Activated CD4-positive, CD25-positive, alpha-beta regulatory T cell treated with anti-CD3 and anti-CD28 coated beads, Interleukin-2, amount 50 U/mL, for 72 hours (primary cell): Measurements from ENCODE around the gene GID8.
A peak's percentile ranks its signal among the peaks of the same experiment; 100 is the strongest.

Experiments
- DNase-seq: peaks from one replicate; pipeline ENCODE4 v3.0.0; 2021

The GID8 gene

GRCh38 chr20:62944746-62945145, 6.8 kb downstream of the GID8 start:
- DNase-seq, result no peak

GRCh38 chr20:62945771-62946339, 7.9 kb downstream of the GID8 start:
- DNase-seq, result no peak

GRCh38 chr20:62946918-62947317, 9.0 kb downstream of the GID8 start:
- DNase-seq, result no peak

DNA sequence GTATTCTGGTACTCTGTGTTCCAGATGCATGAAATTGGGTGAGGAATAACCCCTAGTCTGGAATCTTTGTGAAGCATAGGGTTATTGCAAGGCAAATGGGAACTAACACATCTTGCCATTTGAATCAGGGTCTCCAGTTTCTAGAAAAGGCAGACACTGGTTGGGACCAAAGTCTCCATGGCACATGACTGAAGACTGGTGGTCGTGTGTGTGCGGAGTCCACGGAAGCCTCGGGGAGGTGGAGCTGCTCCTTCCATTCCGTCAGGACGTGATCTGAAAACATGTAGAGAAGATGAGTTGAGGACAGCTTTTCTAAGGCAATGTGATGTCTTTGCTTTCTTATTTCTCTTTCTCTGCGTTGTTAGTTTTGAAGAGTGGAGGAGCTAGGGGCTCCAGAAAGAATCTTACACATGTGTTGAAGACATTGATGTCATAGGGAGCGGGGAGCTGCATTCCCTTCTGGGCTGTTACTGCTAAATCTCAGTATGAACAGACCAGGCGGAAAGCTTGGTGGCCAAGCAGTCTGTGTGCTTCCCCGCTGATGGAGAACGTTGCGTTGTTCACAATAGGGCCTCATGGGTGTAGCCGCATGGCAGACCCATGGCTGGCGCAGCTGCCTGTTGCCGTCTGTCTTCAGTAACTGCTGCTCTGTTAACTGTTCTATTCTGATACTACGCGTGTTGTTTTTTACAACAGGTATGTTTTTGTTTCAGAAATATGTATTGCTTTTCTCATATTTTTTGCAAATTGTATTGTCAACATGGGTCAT, 9.8 kb downstream of the GID8 start:
- no peak for DNase-seq

- no peak for DNase-seq
These were observed 11.3 kb downstream of the GID8 start for GRCh38 chr20:62949153-62949821.

DNA sequence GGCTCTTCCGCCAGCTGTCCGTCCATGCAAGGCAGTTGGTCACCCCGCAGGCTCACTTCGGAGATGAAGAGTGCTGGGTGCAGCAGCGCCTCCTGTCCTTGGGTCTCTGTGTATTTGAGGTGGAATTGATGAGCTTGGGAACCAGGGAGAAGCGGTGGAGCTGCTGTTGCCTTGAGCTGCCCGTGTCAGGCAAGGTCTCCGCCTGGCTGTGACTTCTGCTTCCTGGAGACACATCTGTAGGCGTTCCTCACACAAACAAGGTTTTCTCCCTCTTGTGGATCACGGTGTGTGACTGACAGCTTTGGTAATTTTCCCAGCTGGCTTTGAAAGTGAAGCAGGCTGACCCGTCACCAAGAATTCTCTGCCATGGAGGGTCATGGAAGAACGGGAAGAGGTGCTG, 12.0 kb downstream of the GID8 start:
- no peak for DNase-seq

GRCh38 chr20:62950741-62951140, 12.8 kb downstream of the GID8 start:
- DNase-seq, result no peak

- DNase-seq, result no peak
These were observed 13.4 kb downstream of the GID8 start for GRCh38 chr20:62951143-62951895.

- DNase-seq, result no peak
These were observed 14.0 kb downstream of the GID8 start for GRCh38 chr20:62951896-62952372.

- DNase-seq, result peak; percentile 58
These were observed 14.5 kb downstream of the GID8 start, which contains the start of gene SLC17A9 for GRCh38 chr20:62952373-62952967. TSS of gene SLC17A9 (plus strand) at chr20:62952709. CDS start at chr20:62952831, 122 bp downstream.

GRCh38 chr20:62952968-62953838, 15.3 kb downstream of the GID8 start:
- DNase-seq, result no peak

DNA sequence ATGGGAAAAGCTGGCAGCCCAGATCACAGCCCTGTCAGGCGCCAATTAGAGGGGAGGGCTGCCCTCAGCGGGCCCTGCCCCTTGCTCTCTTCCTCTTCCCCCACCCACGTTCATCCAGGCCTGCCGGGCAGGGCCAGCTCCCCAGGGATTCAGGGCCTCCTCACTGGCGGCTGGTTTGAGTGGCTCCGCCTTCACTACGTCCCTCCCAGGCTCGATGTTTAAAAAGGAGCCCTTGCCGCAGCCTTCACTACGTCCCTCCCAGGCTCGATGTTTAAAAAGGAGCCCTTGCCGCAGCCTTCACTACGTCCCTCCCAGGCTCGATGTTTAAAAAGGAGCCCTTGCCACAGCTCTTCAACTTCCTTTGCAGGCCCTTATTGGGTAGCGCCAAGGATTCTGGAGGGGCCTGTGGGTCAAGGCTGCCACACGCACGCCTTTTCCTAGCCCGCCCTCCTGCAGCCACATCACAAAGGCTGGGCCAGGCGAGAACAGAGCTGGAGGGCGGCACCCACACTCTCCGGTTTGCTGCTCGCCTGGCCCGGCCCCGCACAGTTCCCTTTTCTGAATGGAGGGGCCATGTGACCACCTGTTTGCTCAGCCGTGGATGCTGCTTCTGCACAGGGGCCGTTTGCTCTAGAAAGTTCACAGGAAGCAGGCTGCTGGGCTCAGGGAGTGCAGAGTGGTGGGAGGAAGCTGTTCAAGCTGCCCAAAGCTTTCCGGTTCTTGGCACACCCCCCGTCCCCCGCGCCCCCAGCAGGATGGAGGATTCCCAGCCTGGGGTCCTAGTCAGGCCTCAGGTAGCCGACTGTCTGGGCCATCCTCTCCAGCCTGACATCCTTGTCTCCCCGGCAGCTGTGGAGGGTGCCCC, 16.1 kb downstream of the GID8 start:
- DNase-seq, result peak; percentile 57

- no peak for DNase-seq
These were observed 17.8 kb downstream of the GID8 start for GRCh38 chr20:62955519-62956386.

- DNase-seq, result no peak
These were observed 18.6 kb downstream of the GID8 start for GRCh38 chr20:62956387-62957135.

DNA sequence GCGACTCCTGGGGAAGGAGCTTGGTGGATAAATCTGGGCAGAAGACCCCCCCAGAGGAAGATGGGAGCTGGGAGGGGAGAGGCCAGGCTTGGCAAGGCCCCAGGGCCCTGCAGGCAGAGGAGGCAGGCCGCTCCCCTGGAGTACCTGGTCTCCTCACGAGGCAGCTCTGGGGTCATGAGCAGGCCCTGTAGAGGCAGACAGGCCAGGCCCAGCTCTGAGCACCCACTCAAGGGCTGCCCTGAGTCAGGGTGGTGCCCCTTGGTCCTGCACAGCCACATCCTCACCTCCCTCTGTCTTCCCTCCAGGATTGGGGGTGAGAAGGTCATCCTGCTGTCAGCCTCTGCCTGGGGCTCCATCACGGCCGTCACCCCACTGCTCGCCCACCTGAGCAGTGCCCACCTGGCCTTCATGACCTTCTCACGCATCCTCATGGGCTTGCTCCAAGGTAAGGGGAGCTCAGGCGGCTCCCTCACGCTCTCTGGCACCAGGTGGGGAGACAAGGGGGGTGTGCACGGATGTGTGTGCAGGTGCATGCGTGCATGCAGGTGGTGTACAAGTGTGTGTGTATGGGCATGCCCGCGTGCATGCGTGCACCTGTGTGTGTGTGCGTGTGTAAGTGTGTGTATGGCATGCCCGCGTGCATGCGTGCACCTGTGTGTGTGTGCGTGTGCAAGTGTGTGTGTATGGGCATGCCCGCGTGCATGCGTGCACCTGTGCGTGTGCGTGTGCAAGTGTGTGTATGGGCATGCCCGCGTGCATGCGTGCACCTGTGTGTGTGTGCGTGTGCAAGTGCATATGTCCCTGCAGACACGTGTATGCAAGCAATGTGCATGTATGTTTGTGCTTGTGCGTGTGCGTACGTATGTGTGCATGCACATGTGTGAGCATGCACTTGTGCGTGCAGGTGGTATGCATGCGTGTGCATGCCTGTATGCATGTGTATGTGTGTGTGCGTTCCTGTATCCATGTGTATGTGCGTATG, 19.5 kb downstream of the GID8 start:
- DNase-seq, result no peak

- no peak for DNase-seq
These were observed 20.6 kb downstream of the GID8 start for GRCh38 chr20:62958388-62959100.
